ENCODE measurements around the gene RUNDC1. TPM values are rescaled to one million over a fixed set of nuclear protein-coding genes. Genes with fewer than 3 reads are reported as not detected.

The RUNDC1 gene
- polyA plus RNA-seq, 1 donor from 2014 or later, result 15.1 TPM

- TF ChIP-seq RAD21 (conservative IDR thresholded peaks at IDR 0.05) (no peak), TAF1 (IDR thresholded peaks at IDR 0.05; ENCODE audit: low read depth) (no peak), POLR2AphosphoS5 (IDR thresholded peaks at IDR 0.05) (no peak), MXI1 (conservative IDR thresholded peaks at IDR 0.05; ENCODE audit: poor library complexity, severe bottlenecking) (no peak), CTCF (IDR thresholded peaks at IDR 0.05; ENCODE audit: poor library complexity, severe bottlenecking) (no peak), EP300 (conservative IDR thresholded peaks at IDR 0.05; ENCODE audit: poor library complexity, severe bottlenecking) (no peak), EZH2 (IDR thresholded peaks at IDR 0.05; ENCODE audit: borderline replicate concordance, insufficient read depth, low read length, poor library complexity, severe bottlenecking) (no peak), SMC3 (conservative IDR thresholded peaks at IDR 0.05; ENCODE audit: poor library complexity) (no peak)
- TF ChIP-seq, protein P1, sequence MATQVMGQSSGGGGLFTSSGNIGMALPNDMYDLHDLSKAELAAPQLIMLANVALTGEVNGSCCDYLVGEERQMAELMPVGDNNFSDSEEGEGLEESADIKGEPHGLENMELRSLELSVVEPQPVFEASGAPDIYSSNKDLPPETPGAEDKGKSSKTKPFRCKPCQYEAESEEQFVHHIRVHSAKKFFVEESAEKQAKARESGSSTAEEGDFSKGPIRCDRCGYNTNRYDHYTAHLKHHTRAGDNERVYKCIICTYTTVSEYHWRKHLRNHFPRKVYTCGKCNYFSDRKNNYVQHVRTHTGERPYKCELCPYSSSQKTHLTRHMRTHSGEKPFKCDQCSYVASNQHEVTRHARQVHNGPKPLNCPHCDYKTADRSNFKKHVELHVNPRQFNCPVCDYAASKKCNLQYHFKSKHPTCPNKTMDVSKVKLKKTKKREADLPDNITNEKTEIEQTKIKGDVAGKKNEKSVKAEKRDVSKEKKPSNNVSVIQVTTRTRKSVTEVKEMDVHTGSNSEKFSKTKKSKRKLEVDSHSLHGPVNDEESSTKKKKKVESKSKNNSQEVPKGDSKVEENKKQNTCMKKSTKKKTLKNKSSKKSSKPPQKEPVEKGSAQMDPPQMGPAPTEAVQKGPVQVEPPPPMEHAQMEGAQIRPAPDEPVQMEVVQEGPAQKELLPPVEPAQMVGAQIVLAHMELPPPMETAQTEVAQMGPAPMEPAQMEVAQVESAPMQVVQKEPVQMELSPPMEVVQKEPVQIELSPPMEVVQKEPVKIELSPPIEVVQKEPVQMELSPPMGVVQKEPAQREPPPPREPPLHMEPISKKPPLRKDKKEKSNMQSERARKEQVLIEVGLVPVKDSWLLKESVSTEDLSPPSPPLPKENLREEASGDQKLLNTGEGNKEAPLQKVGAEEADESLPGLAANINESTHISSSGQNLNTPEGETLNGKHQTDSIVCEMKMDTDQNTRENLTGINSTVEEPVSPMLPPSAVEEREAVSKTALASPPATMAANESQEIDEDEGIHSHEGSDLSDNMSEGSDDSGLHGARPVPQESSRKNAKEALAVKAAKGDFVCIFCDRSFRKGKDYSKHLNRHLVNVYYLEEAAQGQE (IDR thresholded peaks at IDR 0.05; ENCODE audit: borderline replicate concordance), result no peak
- H4K20me1 ChIP-seq (ENCODE audit: insufficient read depth), result no peaks in the 10 kb centered on the region
- H2AFZ ChIP-seq (ENCODE audit: low read depth, low read length), result no peak overlapping the region
- no peaks in the 10 kb centered on the region for H3K9me2 ChIP-seq (ENCODE audit: insufficient read depth, low read length)
- no peak overlapping the region for H3K4me2 ChIP-seq (ENCODE audit: low read length)
- no peaks in the 10 kb centered on the region for H3K27me3 ChIP-seq (ENCODE audit: insufficient read depth, low read depth, low read length)
- H3K79me2 ChIP-seq (replicated peaks; ENCODE audit: insufficient read depth, low read length), result peaks cover 7% of the 10 kb centered on the region
- no peak overlapping the region for H3K9ac ChIP-seq (ENCODE audit: low read length)
- H3F3A ChIP-seq (ENCODE audit: insufficient read depth, low read length, poor library complexity, severe bottlenecking), result no peaks in the 10 kb centered on the region
- H3K9me3 ChIP-seq (ENCODE audit: low read length), result no peaks in the 10 kb centered on the region
- no peak overlapping the region for H3K4me3 ChIP-seq (ENCODE audit: low read length)
- H3K27ac ChIP-seq (ENCODE audit: low read length), result no peak overlapping the region
- H3K36me3 ChIP-seq (ENCODE audit: insufficient read depth, low read length), result no peaks in the 10 kb centered on the region
Measured at GRCh38 chr17:43030137-43030767, 49.9 kb downstream of the RUNDC1 start.

DNA sequence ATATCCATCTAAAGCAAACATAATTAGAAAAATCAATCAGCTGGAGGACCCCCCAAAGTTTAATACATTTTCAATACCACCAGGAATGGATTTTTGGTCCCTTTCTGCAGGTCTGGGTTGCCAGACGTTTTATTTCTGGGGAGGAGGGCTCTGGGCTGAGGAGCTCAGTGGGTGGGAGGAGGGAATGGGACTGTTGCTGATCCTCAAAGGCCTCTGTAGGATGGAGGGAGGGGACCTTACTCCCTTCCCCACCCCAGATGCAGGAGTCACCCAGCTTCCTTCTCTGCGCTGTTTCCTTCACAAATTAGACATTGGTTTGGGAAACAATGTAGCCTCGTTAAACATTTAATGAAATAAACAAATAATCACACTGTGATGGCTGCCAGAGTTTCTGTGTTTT is 51.3 kb downstream of the RUNDC1 start:
- no peaks in the 10 kb centered on the region for H3F3A ChIP-seq (ENCODE audit: insufficient read depth, low read length, poor library complexity, severe bottlenecking)
- no peaks in the 10 kb centered on the region for H3K79me2 ChIP-seq (replicated peaks; ENCODE audit: insufficient read depth, low read length)
- no peak overlapping the region for H2AFZ ChIP-seq (ENCODE audit: low read depth, low read length)
- no peaks in the 10 kb centered on the region for H3K9me2 ChIP-seq (ENCODE audit: insufficient read depth, low read length)
- H4K20me1 ChIP-seq (ENCODE audit: insufficient read depth), result no peaks in the 10 kb centered on the region
- H3K4me3 ChIP-seq (ENCODE audit: low read length), result no peak overlapping the region
- H3K4me2 ChIP-seq (ENCODE audit: low read length), result no peak overlapping the region
- no peak overlapping the region for H3K27ac ChIP-seq (ENCODE audit: low read length)
- no peaks in the 10 kb centered on the region for H3K36me3 ChIP-seq (ENCODE audit: insufficient read depth, low read length)
- H3K9me3 ChIP-seq (ENCODE audit: low read length), result no peaks in the 10 kb centered on the region
- H3K27me3 ChIP-seq (ENCODE audit: insufficient read depth, low read depth, low read length), result no peaks in the 10 kb centered on the region
- no peak overlapping the region for H3K9ac ChIP-seq (ENCODE audit: low read length)
- TF ChIP-seq, protein P1 (IDR thresholded peaks at IDR 0.05; ENCODE audit: borderline replicate concordance), result no peak
- TF ChIP-seq RAD21 (conservative IDR thresholded peaks at IDR 0.05), result no peak
- no peak for TF ChIP-seq MXI1 (conservative IDR thresholded peaks at IDR 0.05; ENCODE audit: poor library complexity, severe bottlenecking)
- no peak for TF ChIP-seq TAF1 (IDR thresholded peaks at IDR 0.05; ENCODE audit: low read depth)
- TF ChIP-seq EZH2 (IDR thresholded peaks at IDR 0.05; ENCODE audit: borderline replicate concordance, insufficient read depth, low read length, poor library complexity, severe bottlenecking), result no peak

Measured in neural cell (in vitro differentiated cells).